K562 (cell line): ENCODE measurements around the gene SMCO4. TPM values are rescaled to one million over a fixed set of nuclear protein-coding genes. Genes with fewer than 3 reads are reported as not detected.

Experiments
- ATAC-seq: fragments of 200-7000 bp; cut with Tn5 transposase; 3 replicates; pipeline ENCODE4 v1.9.1; 2020; ENCODE audit warnings: moderate library complexity
- BruUV-seq: library from RNA; stranded (reverse); fragments of 400-500 nt; replicated peaks from 2 replicates; lab custom pipeline; 2021; lab: Mats Ljungman, UMichigan
- CTCF ChIA-PET: fragments of 300-600 bp; formaldehyde crosslinking; extraction: SDS; loops from one replicate; lab custom pipeline; 2021; ENCODE audit warnings: low intra/inter-chr PET ratio; lab: Yijun Ruan, JAX
- POLR2A ChIA-PET: fragments of 300-600, 350-650 bp; sonication (Branson Sonifier 250); formaldehyde crosslinking; extraction: SDS; loops from one replicate; lab custom pipeline; 2021; ENCODE audit warnings: antibody characterized with exemption, inconsistent platforms; lab: Yijun Ruan, JAX
- DNase-seq, 4 experiments: peaks; one replicate each; pipeline versions ENCODE4 v3.0.0 to v3.0.0-alpha.2; 2011 to 2018; ENCODE audit warnings: low spot score in 3 of 4, mixed read lengths in 3 of 4; ENCODE audit errors: extremely low read depth in 1 of 4
- FAIRE-seq: peaks from 2 replicates; lab custom pipeline; 2011; peaks lifted over from hg19 to GRCh38; lab: Jason Lieb, UNC
- H2AFZ ChIP-seq: 2 replicates; pipeline ENCODE4 v1.6.0; 2011; ENCODE audit warnings: low read depth, low read length, control low read depth, inconsistent platforms
- H3K27ac ChIP-seq: fragments of 200-600 bp; 3 replicates; pipeline ENCODE4 v1.8.0; 2011; ENCODE audit warnings: low read depth, mild to moderate bottlenecking, control low read depth, inconsistent platforms, low read length, moderate library complexity, mixed read lengths; ENCODE audit errors: extremely low read depth
- H3K27me3 ChIP-seq, 2 experiments: fragments of 300-600 bp in 1 of 2; 2 replicates in 1 of 2; 3 replicates in 1 of 2; pipeline versions ENCODE4 v1.6.0 to v1.8.0; 2011; ENCODE audit warnings: inconsistent platforms in 2 of 2, low read length in 2 of 2, mild to moderate bottlenecking in 1 of 2, mixed read lengths in 1 of 2, moderate library complexity in 1 of 2; ENCODE audit not compliant: control insufficient read depth in 2 of 2, insufficient read depth in 2 of 2
- H3K36me3 ChIP-seq: fragments of 300-600 bp; 3 replicates; pipeline ENCODE4 v1.8.0; 2011; ENCODE audit warnings: mild to moderate bottlenecking, low read length, inconsistent platforms; ENCODE audit not compliant: control insufficient read depth, insufficient read depth
- H3K4me1 ChIP-seq, 2 experiments: fragments of 200-600 bp in 1 of 2; replicated peaks in 1 of 2; 2 replicates in 1 of 2; 3 replicates in 1 of 2; pipeline versions ENCODE4 v1.5.1 to v1.8.0; 2011; ENCODE audit warnings: inconsistent platforms in 2 of 2, low read length in 2 of 2, mild to moderate bottlenecking in 1 of 2, mixed read lengths in 1 of 2, moderate library complexity in 1 of 2; ENCODE audit not compliant: control insufficient read depth in 2 of 2, insufficient read depth in 2 of 2
- H3K4me2 ChIP-seq: 2 replicates; pipeline ENCODE4 v1.6.1; 2011; ENCODE audit warnings: low read length, control low read depth, inconsistent platforms, mixed read lengths; ENCODE audit not compliant: insufficient read depth
- H3K4me3 ChIP-seq: fragments of 200-600 bp; sonication (generic), shearing (Covaris generic); 2 replicates; pipeline ENCODE4 v1.5.1; 2016; ENCODE audit warnings: control low read depth, inconsistent platforms
- H3K79me2 ChIP-seq: fragments of 200-600 bp; 3 replicates; pipeline ENCODE4 v1.8.0; 2011; ENCODE audit warnings: low read length, inconsistent platforms; ENCODE audit not compliant: control insufficient read depth, insufficient read depth
- H3K9ac ChIP-seq, 2 experiments: 2 replicates each; pipeline versions ENCODE4 v1.6.0 to v1.6.1; 2011; ENCODE audit warnings: low read depth in 2 of 2, low read length in 2 of 2, control low read depth in 1 of 2, inconsistent platforms in 1 of 2, mild to moderate bottlenecking in 1 of 2, mixed read lengths in 1 of 2; ENCODE audit not compliant: insufficient read depth in 1 of 2
- H3K9me1 ChIP-seq: one replicate; pipeline ENCODE4 v1.6.0; 2011; ENCODE audit warnings: inconsistent platforms, mild to moderate bottlenecking, low read length, moderate library complexity; ENCODE audit not compliant: control insufficient read depth, insufficient read depth
- H3K9me3 ChIP-seq: replicated peaks from 2 replicates; pipeline ENCODE4 v1.5.1; 2011; ENCODE audit warnings: low read depth, low read length, inconsistent platforms; ENCODE audit not compliant: control insufficient read depth, insufficient read depth
- H4K20me1 ChIP-seq: replicated peaks from 2 replicates; pipeline ENCODE4 v1.6.1; 2011; ENCODE audit warnings: low read length, inconsistent platforms, mixed read lengths; ENCODE audit not compliant: control insufficient read depth, insufficient read depth
- CBFA2T3 ChIP-seq: fragments of 450-650 bp; IDR thresholded peaks from 2 replicates; pipeline ENCODE4 v1.6.1; 2017
- ELK1 ChIP-seq: sonication (generic); formaldehyde crosslinking; IDR thresholded peaks from 2 replicates; pipeline ENCODE4 v1.8.1; 2022; ENCODE audit warnings: missing genetic modification reagents
- HIVEP1 ChIP-seq: fragments of 250-450 bp; sonication (Bioruptor Pico); IDR thresholded peaks from 2 replicates; pipeline ENCODE4 v1.4.0; 2020; ENCODE audit warnings: mild to moderate bottlenecking
- MEIS2 ChIP-seq: fragments of 450-650 bp; IDR thresholded peaks from 2 replicates; pipeline ENCODE4 v1.6.1; 2014; ENCODE audit warnings: mild to moderate bottlenecking; ENCODE audit not compliant: partially characterized antibody
- NFIC ChIP-seq: fragments of 450-650 bp; IDR thresholded peaks from 2 replicates; pipeline ENCODE4 v1.6.1; 2017; ENCODE audit warnings: mild to moderate bottlenecking, inconsistent platforms
- PBX2 ChIP-seq, 2 experiments: IDR thresholded peaks in 1 of 2; conservative IDR thresholded peaks in 1 of 2; 2 replicates each; pipeline ENCODE4 v1.6.1; 2016; ENCODE audit warnings: low read depth in 2 of 2, mild to moderate bottlenecking in 1 of 2, missing compliant biosample characterization in 1 of 2, missing genetic modification characterization in 1 of 2, moderate library complexity in 1 of 2
- PKNOX1 ChIP-seq: fragments of 450-650 bp; IDR thresholded peaks from 2 replicates; pipeline ENCODE4 v1.6.1; 2016
- RREB1 ChIP-seq: fragments of 250-450 bp; sonication (Bioruptor Pico); IDR thresholded peaks from 2 replicates; pipeline ENCODE4 v1.4.0; 2020
- ZNF24 ChIP-seq: fragments of 450-650 bp; IDR thresholded peaks from 2 replicates; pipeline ENCODE4 v1.6.1; 2016
- WGBS: fragments of 100-300 bp; shearing (Covaris generic); methylation state at CpG from one replicate; pipeline ENCODE4 v1.1.6; 2016; ENCODE audit warnings: low coverage, mixed read lengths; ENCODE audit not compliant: insufficient coverage; ENCODE audit errors: missing lambda C conversion rate; 5-methylcytosine and 5-hydroxymethylcytosine counted together
- in situ Hi-C: fragments of 300-500 bp; cut with MboI; formaldehyde crosslinking; loops from 4 replicates; pipeline ENCODE4 v1.15.0; 2018; ENCODE audit warnings: inconsistent platforms, mixed read lengths
- intact Hi-C: fragments of 100-400 bp; cut with micrococcal nuclease; formaldehyde crosslinking; loops from 2 replicates; pipeline ENCODE4 v1.14.2; 2022
- polyA plus RNA-seq, 8 experiments: library from polyadenylated mRNA; depleted of rRNA in 4 of 8; stranded (reverse) in 5 of 8; unstranded in 3 of 8; fragments of >200 nt; fragmentation: Nextera tagmentation in 2 of 8; fragmentation: Illumina TruSeq in 1 of 8; extraction: Ambion mirVana in 2 of 8; extraction: Trizol in 1 of 8; gene quantifications; 2 replicates each; pipeline versions ENCODE4 v1.2.1 to v1.2.3, GENCODE V29; 2011 to 2014; ENCODE audit warnings: inconsistent platforms in 1 of 8, missing spikeins in 1 of 8
- total RNA-seq, 7 experiments: library from RNA; depleted of rRNA in 6 of 7; stranded (reverse); fragments of >200 nt in 6 of 7; fragmentation: Illumina TruSeq in 2 of 7; extraction: Trizol in 2 of 7; gene quantifications; 2 replicates each; pipeline versions ENCODE4 v1.2.1 to v1.2.3, GENCODE V29; 2011 to 2021; ENCODE audit warnings: low replicate concordance in 1 of 7

SMCO4 gene
- total and polyA plus RNA-seq, 9 of the 15 experiments (the other 6 are each of a cell fraction or from before 2014, with no cell fraction given): 1.8 to 27.8 (median 15.3) TPM

DNA sequence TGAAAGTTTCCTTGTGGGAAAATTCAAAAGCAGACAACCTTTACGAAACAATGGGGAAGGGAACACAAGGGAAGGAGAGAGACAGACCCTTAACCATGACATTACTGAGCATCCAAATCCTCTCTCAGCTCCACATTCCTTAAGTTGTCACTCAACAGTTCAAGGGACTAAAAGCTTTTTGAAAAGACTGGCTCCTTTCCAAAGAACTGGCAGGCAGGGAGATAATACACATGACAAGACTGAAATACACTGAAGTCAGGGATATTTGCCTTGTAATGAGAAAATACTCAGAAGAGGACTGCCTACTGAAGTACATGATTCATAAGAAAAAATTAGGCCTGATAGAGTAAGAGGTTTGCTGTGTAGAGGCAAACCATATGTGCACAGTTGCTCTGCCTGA lies 69.1 kb downstream of the SMCO4 start:
- TF ChIP-seq PKNOX1: 0 out of 2 replicates have a peak, but pooled peaks have one; percentile 18
- TF ChIP-seq MEIS2: peak; percentile 48
- no peak for TF ChIP-seq CBFA2T3
- TF ChIP-seq NFIC: peak; percentile 50; the same call in 1 of the 2 replicates
- TF ChIP-seq RREB1 (CRISPR knock-in tag): no peak
- TF ChIP-seq ELK1 (CRISPR knock-in tag): no peak
- TF ChIP-seq ZNF24: no peak
- TF ChIP-seq HIVEP1 (CRISPR knock-in tag): no peak
- TF ChIP-seq PBX2 (CRISPR knock-in tag; IDR thresholded peaks at IDR 0.05; ENCODE audit: low read depth): no peak
- TF ChIP-seq PBX2 (tag; conservative IDR thresholded peaks at IDR 0.05; ENCODE audit: low read depth): peak; percentile 54; the same call in 1 of the 2 replicates
- Histone ChIP-seq H3K9ac (no peak overlapping the region), H3K36me3 (no peaks in the 10 kb centered on the region), H2AFZ (no peak overlapping the region), H3K4me2 (no peak overlapping the region), H3K9me3 (no peaks in the 10 kb centered on the region), H3K27me3 (no peaks in the 10 kb centered on the region), H3K4me1 (no peaks in the 10 kb centered on the region), H3K4me3 (no peak overlapping the region), H4K20me1 (no peaks in the 10 kb centered on the region), H3K9me1 (no peaks in the 10 kb centered on the region), H3K27ac (no peak overlapping the region), H3K79me2 (no peaks in the 10 kb centered on the region)
- no TSS peak for BruUV-seq
- DNase-seq (peak in 1 of 4 experiments; percentile 14), FAIRE-seq (no peak), ATAC-seq (no peak)
- in situ Hi-C loops (no loop called here), intact Hi-C loops (no loop called here)
- WGBS: 0% methylated on average over 1 of the region's 1 CpG
- ChIA-PET POLR2A (interaction anchor here (1.6 kb wide), 1 partner anchor 9 kb away, joined by 7 read pairs; no protein-coding TSS in a partner anchor), CTCF (no interaction called here)
